AG10803 (cell line): ENCODE measurements around the gene ASB3.
"Not testable (repeated sequence)": the region's sequence is repeated elsewhere in the genome, so short reads cannot be mapped to it uniquely, and the experiment has no call there.

Source experiments
- DNase-seq: peaks from one replicate; pipeline ENCODE4 v3.0.0; 2010; ENCODE audit warnings: low read depth
- H3K4me3 ChIP-seq: 2 replicates; pipeline ENCODE4 v1.5.1; 2011; ENCODE audit warnings: mild to moderate bottlenecking, low read length, control low read depth
- CTCF ChIP-seq: conservative IDR thresholded peaks from 2 replicates; pipeline ENCODE4 v1.5.1; 2011; ENCODE audit warnings: mild to moderate bottlenecking, low read length, control low read depth, inconsistent platforms

Gene ASB3

GRCh38 chr2:53826030-53826410 lies 39.3 kb upstream of the ASB3 start:
- TF ChIP-seq CTCF, result no peak
- DNase-seq, result no peak
- H3K4me3 ChIP-seq, result no peak overlapping the region

GRCh38 chr2:53823639-53824038 lies 36.9 kb upstream of the ASB3 start:
- not testable (repeated sequence) for H3K4me3 ChIP-seq, DNase-seq

- no peak for DNase-seq
- no peak for TF ChIP-seq CTCF
- no peak overlapping the region for H3K4me3 ChIP-seq
Observed at GRCh38 chr2:53821810-53822209, 35.1 kb upstream of the ASB3 start.

GRCh38 chr2:53820711-53821110 lies 34.0 kb upstream of the ASB3 start:
- TF ChIP-seq CTCF, result no peak
- no peak overlapping the region for H3K4me3 ChIP-seq
- DNase-seq, result no peak

- TF ChIP-seq CTCF, result no peak
- no peak for DNase-seq
- no peak overlapping the region for H3K4me3 ChIP-seq
Observed at GRCh38 chr2:53820048-53820447, 33.3 kb upstream of the ASB3 start.

GRCh38 chr2:53819634-53820033 lies 32.9 kb upstream of the ASB3 start:
- H3K4me3 ChIP-seq, result no peak overlapping the region
- no peak for TF ChIP-seq CTCF
- DNase-seq, result no peak

- TF ChIP-seq CTCF, result no peak
- no peak overlapping the region for H3K4me3 ChIP-seq
- no peak for DNase-seq
Observed at GRCh38 chr2:53818854-53819435, 32.2 kb upstream of the ASB3 start.

GRCh38 chr2:53813151-53813550 lies 26.4 kb upstream of the ASB3 start:
- TF ChIP-seq CTCF, result no peak
- DNase-seq, result no peak
- H3K4me3 ChIP-seq, result no peak overlapping the region
